Upper lobe of right lung (tissue), 1 donor: Measurements from ENCODE around the gene BHLHE23. TPM values are rescaled to one million over a fixed set of nuclear protein-coding genes. Genes with fewer than 3 reads are reported as not detected.

Experiments
- ATAC-seq: fragments of 200-7000 bp; cut with Tn5 transposase; one replicate; pipeline ENCODE4 v1.9.1; 2020; ENCODE audit warnings: mild to moderate bottlenecking, moderate library complexity
- DNase-seq: peaks from one replicate; pipeline ENCODE4 v3.0.0-alpha.2; 2020
- H3K27ac ChIP-seq: fragments of 200-600 bp; one replicate; pipeline ENCODE4 v1.8.0; 2022
- H3K27me3 ChIP-seq: fragments of 200-600 bp; one replicate; pipeline ENCODE4 v1.8.0; 2022; ENCODE audit warnings: mild to moderate bottlenecking
- H3K36me3 ChIP-seq: fragments of 200-600 bp; one replicate; pipeline ENCODE4 v1.8.0; 2022
- H3K4me1 ChIP-seq: fragments of 200-600 bp; one replicate; pipeline ENCODE4 v1.8.0; 2022
- H3K4me3 ChIP-seq: fragments of 200-600 bp; one replicate; pipeline ENCODE4 v1.8.0; 2022; ENCODE audit warnings: mild to moderate bottlenecking
- H3K9me3 ChIP-seq: fragments of 200-600 bp; one replicate; pipeline ENCODE4 v1.8.0; 2022
- CTCF ChIP-seq: fragments of 200-600 bp; IDR thresholded peaks from one replicate; pipeline ENCODE4 v1.8.0; 2022; ENCODE audit warnings: antibody characterized with exemption
- intact Hi-C: fragments of 100-400 bp; cut with DNase I; formaldehyde crosslinking; loops from one replicate; pipeline ENCODE4 v1.11.0; 2022
- total RNA-seq: library from RNA; stranded (reverse); fragmentation: NEBNext Ultra II Directional; extraction: Animal tissue kit (Norgen Biotek cat#: 25700); gene quantifications from one replicate; pipeline ENCODE4 v1.2.1, GENCODE V29; 2021
- donor health status: DM: no; HTN: yes; CAD: no; lungs with severe emphysema.

BHLHE23 gene
- total RNA-seq, 1 donor from 2014 or later, result not detected

GRCh38 chr20:62968378-62969178 lies 38.2 kb downstream of the BHLHE23 start:
- TF ChIP-seq CTCF, result no peak
- Histone ChIP-seq H3K27me3 (peaks cover 26% of the 10 kb centered on the region), H3K4me1 (peaks cover 8% of the 10 kb centered on the region), H3K36me3 (no peaks in the 10 kb centered on the region), H3K9me3 (no peaks in the 10 kb centered on the region), H3K4me3 (no peak overlapping the region), H3K27ac (no peak overlapping the region)
- ATAC-seq, result no peak
- intact Hi-C loops, result no loop called here
- DNase-seq, result no peak

- no peak for ATAC-seq
- no peak for TF ChIP-seq CTCF
- Histone ChIP-seq H3K4me1 (peaks cover 3% of the 10 kb centered on the region), H3K27me3 (peaks cover 19% of the 10 kb centered on the region), H3K9me3 (no peaks in the 10 kb centered on the region), H3K4me3 (no peak overlapping the region), H3K36me3 (no peaks in the 10 kb centered on the region), H3K27ac (no peak overlapping the region)
- no peak for DNase-seq
- intact Hi-C loops, result no loop called here
Observed at GRCh38 chr20:62967628-62968351, 39.0 kb downstream of the BHLHE23 start.

- Histone ChIP-seq H3K27ac (no peak overlapping the region), H3K9me3 (no peaks in the 10 kb centered on the region), H3K36me3 (no peaks in the 10 kb centered on the region), H3K27me3 (peaks cover 15% of the 10 kb centered on the region), H3K4me3 (no peak overlapping the region), H3K4me1 (no peaks in the 10 kb centered on the region)
- ATAC-seq (no peak), DNase-seq (no peak)
- no peak for TF ChIP-seq CTCF
- intact Hi-C loops, result no loop called here
Observed at GRCh38 chr20:62967149-62967501, 39.6 kb downstream of the BHLHE23 start.

- H3K4me3 ChIP-seq, result no peak overlapping the region
- H3K4me1 ChIP-seq, result no peaks in the 10 kb centered on the region
- intact Hi-C loops, result no loop called here
- ATAC-seq, result no peak
- H3K9me3 ChIP-seq, result no peaks in the 10 kb centered on the region
- H3K36me3 ChIP-seq, result no peaks in the 10 kb centered on the region
- no peak for DNase-seq
- no peak overlapping the region for H3K27ac ChIP-seq
- peaks cover 15% of the 10 kb centered on the region for H3K27me3 ChIP-seq
- no peak for TF ChIP-seq CTCF
Observed at GRCh38 chr20:62966212-62967148, 40.3 kb downstream of the BHLHE23 start.

- DNase-seq, result peak; percentile 65
- no peak for TF ChIP-seq CTCF
- no peak for ATAC-seq
- Histone ChIP-seq H3K9me3 (no peaks in the 10 kb centered on the region), H3K4me1 (no peaks in the 10 kb centered on the region), H3K4me3 (no peak overlapping the region), H3K27ac (no peak overlapping the region), H3K36me3 (no peaks in the 10 kb centered on the region), H3K27me3 (peaks cover 7% of the 10 kb centered on the region)
- intact Hi-C loops, result no loop called here
Observed at GRCh38 chr20:62965363-62965771, 41.4 kb downstream of the BHLHE23 start.
